Prostate gland (tissue), 2 donors: ENCODE measurements around the gene PLSCR4.

Experiments used
- POLR2AphosphoS5 ChIP-seq: sonication (generic); formaldehyde crosslinking; IDR thresholded peaks from one replicate; pipeline ENCODE4 v1.6.1; 2017; ENCODE audit warnings: antibody characterized with exemption
- TF ChIP-seq, protein P1 (sequence below), 4 experiments: fragments of 200-600 bp in 2 of 4; fragments of 450-650 bp in 2 of 4; sonication (generic) in 2 of 4; IDR thresholded peaks; 1 replicate in 3 of 4; 2 replicates in 1 of 4; pipeline ENCODE4 v1.5.1; 2016 to 2019; ENCODE audit warnings: antibody characterized with exemption in 4 of 4, mild to moderate bottlenecking in 2 of 4, moderate library complexity in 2 of 4

DNA sequence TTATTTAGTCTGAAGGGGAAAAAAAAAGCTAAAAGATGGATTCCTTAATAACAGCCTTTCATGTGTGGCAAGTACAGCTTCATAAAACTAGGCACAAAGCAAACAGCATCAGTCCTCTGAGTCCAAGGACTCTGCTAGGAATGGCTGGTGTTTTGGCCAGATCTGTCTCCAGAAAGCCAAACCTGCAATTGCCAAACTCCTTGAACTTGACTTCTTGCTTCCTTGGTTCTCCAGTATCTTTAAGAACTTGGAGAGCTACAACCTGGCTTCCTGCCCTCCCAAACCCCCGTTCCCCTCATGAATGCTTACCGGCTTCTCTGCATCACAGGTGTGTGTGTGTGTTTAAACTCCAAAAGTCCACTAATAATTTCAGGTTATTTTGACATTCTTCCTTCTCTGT is 88.3 kb downstream of the PLSCR4 start:
- TF ChIP-seq, protein P1, sequence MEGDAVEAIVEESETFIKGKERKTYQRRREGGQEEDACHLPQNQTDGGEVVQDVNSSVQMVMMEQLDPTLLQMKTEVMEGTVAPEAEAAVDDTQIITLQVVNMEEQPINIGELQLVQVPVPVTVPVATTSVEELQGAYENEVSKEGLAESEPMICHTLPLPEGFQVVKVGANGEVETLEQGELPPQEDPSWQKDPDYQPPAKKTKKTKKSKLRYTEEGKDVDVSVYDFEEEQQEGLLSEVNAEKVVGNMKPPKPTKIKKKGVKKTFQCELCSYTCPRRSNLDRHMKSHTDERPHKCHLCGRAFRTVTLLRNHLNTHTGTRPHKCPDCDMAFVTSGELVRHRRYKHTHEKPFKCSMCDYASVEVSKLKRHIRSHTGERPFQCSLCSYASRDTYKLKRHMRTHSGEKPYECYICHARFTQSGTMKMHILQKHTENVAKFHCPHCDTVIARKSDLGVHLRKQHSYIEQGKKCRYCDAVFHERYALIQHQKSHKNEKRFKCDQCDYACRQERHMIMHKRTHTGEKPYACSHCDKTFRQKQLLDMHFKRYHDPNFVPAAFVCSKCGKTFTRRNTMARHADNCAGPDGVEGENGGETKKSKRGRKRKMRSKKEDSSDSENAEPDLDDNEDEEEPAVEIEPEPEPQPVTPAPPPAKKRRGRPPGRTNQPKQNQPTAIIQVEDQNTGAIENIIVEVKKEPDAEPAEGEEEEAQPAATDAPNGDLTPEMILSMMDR (IDR thresholded peaks at IDR 0.05), result no peak
- TF ChIP-seq POLR2AphosphoS5, result no peak
